Endodermal cell (in vitro differentiated cells): Measurements from ENCODE around the gene ZSWIM6. TPM values are rescaled to one million over a fixed set of nuclear protein-coding genes. Genes with fewer than 3 reads are reported as not detected.

ENCODE experiments used
- DNase-seq: peaks from one replicate; pipeline ENCODE4 v3.0.0-alpha.2; 2017
- H3K27ac ChIP-seq: 2 replicates; pipeline ENCODE4 v1.5.1; 2013; ENCODE audit warnings: mild to moderate bottlenecking, low read depth, low read length, moderate library complexity
- H3K27me3 ChIP-seq: 2 replicates; pipeline ENCODE4 v1.6.1; 2013; ENCODE audit warnings: mild to moderate bottlenecking, low read length, moderate library complexity; ENCODE audit not compliant: insufficient read depth, control insufficient read depth, poor library complexity, severe bottlenecking
- H3K36me3 ChIP-seq: 2 replicates; pipeline ENCODE4 v1.7.0; 2013; ENCODE audit warnings: mild to moderate bottlenecking, low read length, moderate library complexity; ENCODE audit not compliant: control insufficient read depth, insufficient read depth
- H3K4me1 ChIP-seq: one replicate; pipeline ENCODE4 v1.7.0; 2013; ENCODE audit warnings: low read length; ENCODE audit not compliant: control insufficient read depth, insufficient read depth
- H3K4me3 ChIP-seq: 2 replicates; pipeline ENCODE4 v1.5.1; 2013; ENCODE audit warnings: mild to moderate bottlenecking, low read length, moderate library complexity
- H3K9ac ChIP-seq: 2 replicates; pipeline ENCODE4 v1.6.1; 2013; ENCODE audit warnings: mild to moderate bottlenecking, low read length, moderate library complexity; ENCODE audit not compliant: poor library complexity, severe bottlenecking; ENCODE audit errors: extremely low read depth
- H3K9me3 ChIP-seq: 2 replicates; pipeline ENCODE4 v1.6.1; 2013; ENCODE audit warnings: mild to moderate bottlenecking, low read length, moderate library complexity; ENCODE audit not compliant: control insufficient read depth
- H3K27ac Mint-ChIP-seq: 2 replicates; pipeline ENCODE4 v1.8.0; 2020; ENCODE audit warnings: mixed read lengths
- H3K27me3 Mint-ChIP-seq: 2 replicates; pipeline ENCODE4 v1.8.0; 2021; ENCODE audit warnings: mild to moderate bottlenecking, mixed read lengths; ENCODE audit not compliant: insufficient read depth
- H3K36me3 Mint-ChIP-seq: 2 replicates; pipeline ENCODE4 v1.8.0; 2020; ENCODE audit warnings: low read depth, mixed read lengths
- H3K4me1 Mint-ChIP-seq: 2 replicates; pipeline ENCODE4 v1.8.0; 2020; ENCODE audit warnings: mixed read lengths
- H3K4me3 Mint-ChIP-seq: 2 replicates; pipeline ENCODE4 v1.8.0; 2020; ENCODE audit warnings: mild to moderate bottlenecking, moderate library complexity, mixed read lengths
- H3K9me3 Mint-ChIP-seq: 2 replicates; pipeline ENCODE4 v1.8.0; 2020; ENCODE audit warnings: mild to moderate bottlenecking, mixed read lengths
- WGBS, 2 experiments: methylation state at CpG; one replicate each; pipeline versions ENCODE4 v1.1.5 to v1.1.7; 2013; ENCODE audit warnings: missing lambda C conversion rate in 2 of 2, mixed read lengths in 1 of 2; ENCODE audit not compliant: insufficient coverage in 1 of 2, insufficient read length in 1 of 2; 5-methylcytosine and 5-hydroxymethylcytosine counted together
- total RNA-seq, 2 donors: library from RNA; stranded (reverse); fragmentation: NEBNext Ultra II Directional in 1 of 2; extraction: Animal tissue kit (Norgen Biotek cat#: 25700) in 1 of 2; gene quantifications; 2 replicates in 1 of 2; 3 replicates in 1 of 2; pipeline ENCODE4 v1.2.1, GENCODE V29; 2021
- TF ChIP-seq, protein P1 (sequence below): fragments of 200-600 bp; sonication (generic); conservative IDR thresholded peaks from 2 replicates; pipeline ENCODE4 v1.5.0; 2021; ENCODE audit warnings: antibody characterized with exemption, mild to moderate bottlenecking

Gene ZSWIM6
- total RNA-seq, 2 donors from 2014 or later, result 18.1 to 18.8 TPM

DNA sequence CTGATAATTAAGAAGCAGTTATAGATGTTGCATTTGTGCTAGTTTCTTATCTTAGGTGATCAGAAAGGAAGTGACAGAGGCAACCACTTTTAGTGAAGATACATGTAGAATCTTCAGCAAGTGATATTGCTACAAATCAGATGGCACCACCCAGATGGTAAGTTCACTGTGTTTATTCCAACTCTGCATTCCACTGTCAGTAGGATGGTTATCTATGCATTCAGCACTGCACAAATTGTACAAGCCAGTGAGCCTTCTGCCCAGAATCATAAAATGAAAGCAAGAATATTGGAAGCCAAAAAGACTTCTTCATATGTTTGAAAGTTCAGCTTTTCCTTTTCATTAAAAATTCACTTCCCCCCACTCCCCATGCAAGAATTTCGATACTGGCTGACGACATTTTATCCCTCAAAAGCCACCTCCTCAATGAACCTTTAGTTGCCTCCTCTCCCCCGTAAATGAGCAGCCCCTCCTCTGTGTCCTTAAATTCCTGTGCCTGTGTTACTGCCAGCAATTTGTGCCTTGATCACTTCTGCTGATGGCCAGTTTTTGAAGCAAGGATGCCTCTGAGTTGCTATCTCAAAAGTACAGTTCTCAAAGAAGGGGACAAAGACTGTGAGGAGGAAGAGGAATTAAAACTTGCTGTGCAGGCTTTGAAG lies 91.6 kb downstream of the ZSWIM6 start:
- no peak overlapping the region for H3K4me3 ChIP-seq
- H3K4me3 Mint-ChIP-seq, result no peak overlapping the region
- H3K9me3 Mint-ChIP-seq, result peaks cover 7% of the 10 kb centered on the region
- no peak for DNase-seq
- H3K27ac ChIP-seq, result peak overlapping the region; percentile 29
- H3K27ac Mint-ChIP-seq, result peak overlapping the region; percentile 28
- H3K27me3 Mint-ChIP-seq, result no peaks in the 10 kb centered on the region
- no peaks in the 10 kb centered on the region for H3K27me3 ChIP-seq
- peaks cover 6% of the 10 kb centered on the region for H3K36me3 Mint-ChIP-seq
- no peaks in the 10 kb centered on the region for H3K4me1 ChIP-seq
- H3K36me3 ChIP-seq, result no peaks in the 10 kb centered on the region
- peaks cover 4% of the 10 kb centered on the region for H3K4me1 Mint-ChIP-seq
- 86 to 90% methylated on average over 3 of the region's 3 CpGs for WGBS, 2 experiments
- TF ChIP-seq, protein P1, sequence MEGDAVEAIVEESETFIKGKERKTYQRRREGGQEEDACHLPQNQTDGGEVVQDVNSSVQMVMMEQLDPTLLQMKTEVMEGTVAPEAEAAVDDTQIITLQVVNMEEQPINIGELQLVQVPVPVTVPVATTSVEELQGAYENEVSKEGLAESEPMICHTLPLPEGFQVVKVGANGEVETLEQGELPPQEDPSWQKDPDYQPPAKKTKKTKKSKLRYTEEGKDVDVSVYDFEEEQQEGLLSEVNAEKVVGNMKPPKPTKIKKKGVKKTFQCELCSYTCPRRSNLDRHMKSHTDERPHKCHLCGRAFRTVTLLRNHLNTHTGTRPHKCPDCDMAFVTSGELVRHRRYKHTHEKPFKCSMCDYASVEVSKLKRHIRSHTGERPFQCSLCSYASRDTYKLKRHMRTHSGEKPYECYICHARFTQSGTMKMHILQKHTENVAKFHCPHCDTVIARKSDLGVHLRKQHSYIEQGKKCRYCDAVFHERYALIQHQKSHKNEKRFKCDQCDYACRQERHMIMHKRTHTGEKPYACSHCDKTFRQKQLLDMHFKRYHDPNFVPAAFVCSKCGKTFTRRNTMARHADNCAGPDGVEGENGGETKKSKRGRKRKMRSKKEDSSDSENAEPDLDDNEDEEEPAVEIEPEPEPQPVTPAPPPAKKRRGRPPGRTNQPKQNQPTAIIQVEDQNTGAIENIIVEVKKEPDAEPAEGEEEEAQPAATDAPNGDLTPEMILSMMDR, result no peak
- H3K9me3 ChIP-seq, result peaks cover 6% of the 10 kb centered on the region
- H3K9ac ChIP-seq, result no peak overlapping the region

DNA sequence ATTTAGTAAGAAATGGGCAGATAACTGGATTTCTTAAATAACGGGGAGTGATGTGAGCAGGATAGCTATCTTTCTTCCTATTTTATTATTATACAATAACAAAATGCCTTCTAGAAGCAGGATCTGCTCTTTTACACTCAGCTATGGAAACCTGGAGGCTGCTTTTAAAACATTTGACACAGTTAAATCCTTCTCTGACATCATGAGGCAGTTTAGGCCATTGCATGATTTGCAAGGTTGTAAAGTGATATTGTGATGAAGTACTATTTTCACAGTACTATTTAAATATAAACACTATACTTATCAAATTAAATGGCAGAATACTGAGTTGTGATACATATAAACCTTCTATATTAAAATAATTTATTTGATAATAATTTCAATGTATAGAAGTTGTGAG lies 93.9 kb downstream of the ZSWIM6 start:
- Histone ChIP-seq H3K9me3 (peaks cover 6% of the 10 kb centered on the region), H3K4me1 (no peaks in the 10 kb centered on the region), H3K36me3 (no peaks in the 10 kb centered on the region), H3K9ac (no peak overlapping the region), H3K4me3 (no peak overlapping the region), H3K27ac (no peak overlapping the region), H3K27me3 (no peaks in the 10 kb centered on the region)
- 100% methylated on average over 1 of the region's 1 CpG; no CpG with 5 or more reads in 1 of the 2 experiments for WGBS, 2 experiments
- peaks cover 6% of the 10 kb centered on the region for H3K36me3 Mint-ChIP-seq
- peaks cover 7% of the 10 kb centered on the region for H3K9me3 Mint-ChIP-seq
- H3K27ac Mint-ChIP-seq, result no peak overlapping the region
- H3K4me3 Mint-ChIP-seq, result no peak overlapping the region
- H3K4me1 Mint-ChIP-seq, result peaks cover 18% of the 10 kb centered on the region
- DNase-seq, result no peak
- TF ChIP-seq, protein P1, result no peak
- H3K27me3 Mint-ChIP-seq, result no peaks in the 10 kb centered on the region

DNA sequence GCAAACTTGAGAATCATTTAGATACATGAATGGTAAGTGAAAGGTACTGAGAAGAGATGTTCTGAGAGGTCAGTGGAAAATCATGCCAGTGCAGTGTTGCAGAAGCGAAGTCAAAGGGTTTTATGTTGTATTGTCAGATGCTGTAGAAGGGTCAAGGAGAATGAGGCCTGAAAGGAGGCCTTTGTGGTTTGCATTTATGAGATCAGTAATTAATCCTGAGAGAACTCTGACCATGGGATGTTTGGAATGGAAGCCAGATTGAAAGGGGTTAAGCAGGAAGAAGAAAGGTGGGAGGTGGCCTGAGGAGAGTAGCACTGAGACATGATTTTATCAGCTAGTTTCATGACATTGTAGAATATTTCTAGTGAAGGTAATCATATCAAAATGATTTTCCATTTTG lies 97.8 kb downstream of the ZSWIM6 start:
- no peak overlapping the region for H3K27ac ChIP-seq
- no peaks in the 10 kb centered on the region for H3K9me3 Mint-ChIP-seq
- no peak overlapping the region for H3K27ac Mint-ChIP-seq
- no peak overlapping the region for H3K4me3 ChIP-seq
- H3K4me3 Mint-ChIP-seq, result no peak overlapping the region
- H3K4me1 Mint-ChIP-seq, result peaks cover 24% of the 10 kb centered on the region
- TF ChIP-seq, protein P1, result no peak
- no peaks in the 10 kb centered on the region for H3K9me3 ChIP-seq
- H3K4me1 ChIP-seq, result no peaks in the 10 kb centered on the region
- no peaks in the 10 kb centered on the region for H3K36me3 ChIP-seq
- H3K27me3 Mint-ChIP-seq, result no peaks in the 10 kb centered on the region
- H3K27me3 ChIP-seq, result no peaks in the 10 kb centered on the region
- DNase-seq, result no peak
- 89 to 98% methylated on average over 1 of the region's 1 CpG for WGBS, 2 experiments
- H3K9ac ChIP-seq, result no peak overlapping the region
- no peaks in the 10 kb centered on the region for H3K36me3 Mint-ChIP-seq
